Measurements from ENCODE around the gene CALM1.

CALM1 gene

GRCh38 chr14:90444077-90444696 is 47.4 kb downstream of the CALM1 start:
- no peak overlapping the region for H3K27ac ChIP-seq (ENCODE audit: low read depth, low read length)
- no peaks in the 10 kb centered on the region for H4K20me1 ChIP-seq (ENCODE audit: control insufficient read depth, insufficient read depth, low read depth, low read length)
- no peaks in the 10 kb centered on the region for H3K4me1 ChIP-seq (ENCODE audit: control insufficient read depth, low read length)
- H3K4me3 ChIP-seq (ENCODE audit: low read length) = no peak overlapping the region
- H3K79me2 ChIP-seq (ENCODE audit: control insufficient read depth, low read length) = no peaks in the 10 kb centered on the region
- no peaks in the 10 kb centered on the region for H3F3A ChIP-seq (ENCODE audit: control insufficient read depth, insufficient read depth)
- H3K36me3 ChIP-seq (ENCODE audit: control insufficient read depth, low read length) = no peaks in the 10 kb centered on the region
- H3K9me3 ChIP-seq (ENCODE audit: control insufficient read depth, insufficient read depth, low read length) = peaks cover 2% of the 10 kb centered on the region; the same call in 1 of the 2 replicates
- TF ChIP-seq EZH2phosphoT487 (IDR thresholded peaks at IDR 0.05; ENCODE audit: borderline replicate concordance, low read length) = no peak
- no peak for TF ChIP-seq CTCF (IDR thresholded peaks at IDR 0.05; ENCODE audit: low read depth, low read length, poor library complexity, severe bottlenecking)
- no peak overlapping the region for H3K4me2 ChIP-seq (ENCODE audit: low read length)
- H3K9me2 ChIP-seq (replicated peaks; ENCODE audit: control insufficient read depth, low read length) = no peaks in the 10 kb centered on the region
- H3K27me3 ChIP-seq (ENCODE audit: control insufficient read depth, low read length) = no peaks in the 10 kb centered on the region

- H4K20me1 ChIP-seq (ENCODE audit: control insufficient read depth, insufficient read depth, low read depth, low read length) = no peaks in the 10 kb centered on the region
- no peaks in the 10 kb centered on the region for H3K36me3 ChIP-seq (ENCODE audit: control insufficient read depth, low read length)
- H3K9me3 ChIP-seq (ENCODE audit: control insufficient read depth, insufficient read depth, low read length) = peaks cover 2% of the 10 kb centered on the region; the same call in 1 of the 2 replicates
- H3K27ac ChIP-seq (ENCODE audit: low read depth, low read length) = no peak overlapping the region
- H3K27me3 ChIP-seq (ENCODE audit: control insufficient read depth, low read length) = no peaks in the 10 kb centered on the region
- no peaks in the 10 kb centered on the region for H3K9me2 ChIP-seq (replicated peaks; ENCODE audit: control insufficient read depth, low read length)
- no peak overlapping the region for H3K4me2 ChIP-seq (ENCODE audit: low read length)
- no peaks in the 10 kb centered on the region for H3K4me1 ChIP-seq (ENCODE audit: control insufficient read depth, low read length)
- TF ChIP-seq CTCF (IDR thresholded peaks at IDR 0.05; ENCODE audit: low read depth, low read length, poor library complexity, severe bottlenecking) = no peak
- no peak for TF ChIP-seq EZH2phosphoT487 (IDR thresholded peaks at IDR 0.05; ENCODE audit: borderline replicate concordance, low read length)
- H3F3A ChIP-seq (ENCODE audit: control insufficient read depth, insufficient read depth) = no peaks in the 10 kb centered on the region
- H3K79me2 ChIP-seq (ENCODE audit: control insufficient read depth, low read length) = no peaks in the 10 kb centered on the region
- H3K4me3 ChIP-seq (ENCODE audit: low read length) = no peak overlapping the region
Measured at GRCh38 chr14:90445011-90445410, 48.2 kb downstream of the CALM1 start.

- TF ChIP-seq CTCF (IDR thresholded peaks at IDR 0.05; ENCODE audit: low read depth, low read length, poor library complexity, severe bottlenecking) = no peak
- TF ChIP-seq EZH2phosphoT487 (IDR thresholded peaks at IDR 0.05; ENCODE audit: borderline replicate concordance, low read length) = no peak
- no peaks in the 10 kb centered on the region for H3K79me2 ChIP-seq (ENCODE audit: control insufficient read depth, low read length)
- H3K36me3 ChIP-seq (ENCODE audit: control insufficient read depth, low read length) = no peaks in the 10 kb centered on the region
- H3K4me3 ChIP-seq (ENCODE audit: low read length) = no peak overlapping the region
- no peaks in the 10 kb centered on the region for H4K20me1 ChIP-seq (ENCODE audit: control insufficient read depth, insufficient read depth, low read depth, low read length)
- no peaks in the 10 kb centered on the region for H3F3A ChIP-seq (ENCODE audit: control insufficient read depth, insufficient read depth)
- no peak overlapping the region for H3K4me2 ChIP-seq (ENCODE audit: low read length)
- H3K4me1 ChIP-seq (ENCODE audit: control insufficient read depth, low read length) = no peaks in the 10 kb centered on the region
- no peaks in the 10 kb centered on the region for H3K27me3 ChIP-seq (ENCODE audit: control insufficient read depth, low read length)
- no peaks in the 10 kb centered on the region for H3K9me2 ChIP-seq (replicated peaks; ENCODE audit: control insufficient read depth, low read length)
- peaks cover 2% of the 10 kb centered on the region; the same call in 1 of the 2 replicates for H3K9me3 ChIP-seq (ENCODE audit: control insufficient read depth, insufficient read depth, low read length)
- H3K27ac ChIP-seq (ENCODE audit: low read depth, low read length) = no peak overlapping the region
Measured at GRCh38 chr14:90446405-90446804, 49.6 kb downstream of the CALM1 start.
